HG03354 (cell line): ENCODE data around the gene FBXO10.
"Not testable (repeated sequence)": the region's sequence is repeated elsewhere in the genome, so short reads cannot be mapped to it uniquely, and the experiment has no call there.

Experiments
- ATAC-seq: cut with Tn5 transposase; IDR thresholded peaks from one replicate; pipeline ENCODE4 v1.9.1; 2021; ENCODE audit warnings: mild to moderate bottlenecking; ENCODE audit not compliant: unreplicated experiment, poor library complexity, severe bottlenecking

FBXO10 gene

DNA sequence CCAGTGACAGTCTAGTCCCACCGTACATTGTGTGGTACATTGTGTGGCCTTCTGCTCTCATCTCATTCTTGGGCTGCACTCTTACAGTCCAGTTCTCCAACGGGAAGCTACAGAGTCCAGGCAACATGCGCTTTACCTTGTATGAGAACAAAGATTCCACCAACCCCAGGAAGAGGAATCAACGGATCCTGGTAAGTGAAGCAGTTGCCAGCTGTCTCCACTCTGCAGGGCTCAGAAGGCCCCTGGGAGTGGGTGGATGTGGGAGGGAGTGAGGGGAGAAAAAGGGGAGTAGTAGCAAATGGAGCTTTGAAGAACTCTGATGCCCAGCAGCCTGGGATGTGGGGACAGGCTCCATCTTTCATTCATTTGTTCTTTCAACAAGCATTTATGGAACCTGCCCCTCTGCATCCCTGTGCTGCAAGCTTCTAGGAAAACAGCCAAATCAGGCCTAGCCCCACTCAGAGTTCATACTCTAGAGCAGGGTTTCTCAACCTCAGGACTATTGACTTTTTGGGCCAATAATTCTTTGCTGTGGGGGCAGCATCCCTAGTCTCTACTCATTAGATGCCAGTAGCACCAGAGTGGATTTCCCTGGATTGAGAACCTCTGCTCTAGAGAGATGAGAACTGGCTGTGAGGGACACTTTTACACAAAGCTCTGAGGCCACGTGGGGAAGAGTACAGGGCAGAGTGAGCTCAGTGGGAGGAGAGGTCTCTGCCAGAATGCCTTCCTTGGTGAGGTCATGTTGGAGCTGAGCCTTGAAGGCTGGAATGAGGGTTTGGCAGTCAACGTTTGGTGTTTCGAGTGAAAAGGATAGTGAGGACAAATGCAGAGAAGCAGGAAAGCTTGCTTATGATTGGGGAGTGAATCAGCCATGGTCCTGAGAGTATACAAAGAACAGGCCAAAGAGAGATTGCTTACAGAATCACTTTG, 89.3 kb downstream of the FBXO10 start:
- ATAC-seq = no peak

DNA sequence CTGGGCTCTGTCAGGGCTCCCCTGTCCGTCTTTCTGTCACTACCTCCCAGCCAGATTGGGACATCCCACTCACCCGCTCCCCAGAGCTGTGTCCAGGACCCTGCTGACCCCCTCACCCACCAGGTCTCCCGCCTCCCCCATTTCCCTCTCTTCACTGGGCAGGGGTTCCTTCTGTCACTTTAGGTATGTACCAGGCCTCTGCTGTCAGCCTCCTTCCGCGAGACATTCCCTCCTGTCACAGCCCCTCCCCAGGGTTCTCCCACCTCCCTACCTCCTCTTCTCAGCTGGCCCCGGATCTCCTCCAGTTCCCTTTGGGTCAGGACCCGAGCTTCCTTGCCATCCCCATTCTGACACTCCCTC, 89.9 kb downstream of the FBXO10 start:
- ATAC-seq = no peak

DNA sequence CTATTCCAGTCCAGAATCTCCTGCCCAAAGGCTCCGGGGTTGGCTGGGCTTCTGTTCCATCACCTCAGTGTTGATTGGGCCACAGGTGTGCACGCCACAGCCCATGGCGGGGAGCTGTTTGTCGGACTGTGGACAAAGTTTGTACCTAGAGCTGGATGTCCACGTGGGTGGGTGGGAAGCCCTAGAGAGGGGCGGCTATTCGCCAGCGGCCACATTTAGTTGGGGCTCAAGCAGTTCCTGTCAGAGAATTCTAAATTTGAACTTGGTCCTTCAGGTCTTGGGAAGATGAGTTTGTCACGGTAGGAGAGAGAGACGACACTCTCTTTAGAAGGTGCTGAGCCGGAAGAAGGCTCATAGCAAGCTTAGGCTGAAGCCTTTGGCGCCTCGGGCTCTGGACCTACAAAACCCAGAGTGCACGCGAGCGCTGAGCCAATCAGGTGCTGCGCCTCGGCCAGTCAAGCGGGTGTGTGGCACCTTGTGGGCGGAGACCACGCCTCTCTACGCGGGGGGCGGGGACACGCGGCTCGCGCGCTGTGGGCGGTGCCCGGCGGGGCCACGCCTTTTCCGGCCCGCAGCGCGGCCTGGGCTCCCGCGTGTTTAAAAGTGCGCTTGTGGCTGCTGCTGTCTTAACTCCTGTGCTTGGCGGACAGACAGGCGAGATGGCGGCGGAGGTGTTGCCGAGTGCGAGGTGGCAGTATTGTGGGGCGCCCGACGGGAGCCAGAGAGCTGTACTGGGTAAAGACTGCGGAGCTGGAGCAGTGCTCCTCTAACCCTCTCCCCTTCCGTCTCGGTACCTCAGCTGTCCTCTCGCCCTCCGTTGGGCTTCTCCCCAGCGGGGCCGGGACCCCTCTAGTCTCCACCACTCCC, 90.6 kb downstream of the FBXO10 start, which contains the start of gene POLR1E:
Gene POLR1E, plus strand, starts transcription at position 560 of the 867 bp plus-strand sequence. Its CDS starts 100 bp downstream, at position 660.
- ATAC-seq = peak; percentile 96

DNA sequence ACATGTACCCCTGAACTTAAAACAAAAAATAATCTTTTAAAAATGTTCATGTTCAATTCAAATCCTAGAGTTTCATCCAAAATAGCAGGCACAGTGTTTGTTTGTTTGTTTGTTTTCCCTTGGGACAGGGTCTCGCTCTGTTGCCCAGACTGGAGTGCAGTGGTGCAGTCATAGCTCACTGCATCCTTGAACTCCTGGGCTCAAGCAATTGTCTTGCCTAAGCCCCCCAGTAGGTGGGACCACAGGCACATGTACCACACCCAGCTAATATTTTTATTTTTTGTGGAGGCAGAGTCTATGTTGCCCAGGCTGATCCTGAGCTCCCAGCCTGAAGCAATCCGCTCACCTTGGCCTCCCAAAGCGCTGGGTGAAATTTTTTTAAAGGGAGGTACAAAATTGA, 95.4 kb downstream of the FBXO10 start:
- ATAC-seq = no peak

DNA sequence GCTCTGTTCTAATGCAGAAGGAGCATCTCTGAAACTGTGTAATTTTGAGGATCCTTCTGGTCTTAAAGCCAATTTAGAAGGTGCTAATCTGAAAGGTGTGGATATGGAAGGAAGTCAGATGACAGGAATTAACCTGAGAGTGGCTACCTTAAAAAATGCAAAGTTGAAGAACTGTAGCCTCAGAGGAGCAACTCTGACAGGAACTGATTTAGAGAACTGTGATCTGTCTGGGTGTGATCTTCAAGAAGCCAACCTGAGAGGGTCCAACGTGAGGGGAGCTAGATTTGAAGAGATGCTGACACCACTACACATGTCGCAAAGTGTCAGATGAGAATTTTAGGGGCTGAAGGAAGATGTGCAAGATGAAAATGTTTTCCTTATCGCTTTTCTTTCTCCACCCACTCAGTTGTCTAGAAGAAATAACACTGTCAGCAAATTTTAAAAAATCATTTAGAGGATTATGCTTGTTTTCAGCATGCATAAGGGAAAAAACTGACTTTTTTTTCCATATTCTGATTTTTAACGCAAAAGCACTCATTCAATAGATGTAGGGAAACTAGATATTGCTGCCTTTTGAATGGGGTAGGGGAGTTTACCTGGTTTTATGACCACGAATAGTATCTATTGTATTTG, 98.1 kb downstream of the FBXO10 start:
- ATAC-seq = not testable (repeated sequence)

DNA sequence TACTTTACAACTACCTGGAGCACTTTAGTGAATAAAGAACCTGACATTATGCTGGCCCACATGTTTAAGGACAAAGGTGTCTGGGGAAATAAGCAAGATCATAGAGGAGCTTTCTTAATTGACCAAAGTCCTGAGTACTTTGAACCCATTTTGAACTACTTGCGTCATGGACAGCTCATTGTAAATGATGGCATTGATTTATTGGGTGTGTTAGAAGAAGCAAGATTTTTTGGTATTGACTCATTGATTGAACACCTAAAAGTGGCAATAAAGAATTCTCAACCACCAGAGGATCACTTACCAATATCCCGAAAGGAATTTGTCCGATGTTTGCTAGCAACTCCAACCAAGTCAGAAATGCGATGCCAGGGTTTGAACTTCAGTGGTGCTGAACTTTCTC, 98.7 kb downstream of the FBXO10 start:
- not testable (repeated sequence) for ATAC-seq

DNA sequence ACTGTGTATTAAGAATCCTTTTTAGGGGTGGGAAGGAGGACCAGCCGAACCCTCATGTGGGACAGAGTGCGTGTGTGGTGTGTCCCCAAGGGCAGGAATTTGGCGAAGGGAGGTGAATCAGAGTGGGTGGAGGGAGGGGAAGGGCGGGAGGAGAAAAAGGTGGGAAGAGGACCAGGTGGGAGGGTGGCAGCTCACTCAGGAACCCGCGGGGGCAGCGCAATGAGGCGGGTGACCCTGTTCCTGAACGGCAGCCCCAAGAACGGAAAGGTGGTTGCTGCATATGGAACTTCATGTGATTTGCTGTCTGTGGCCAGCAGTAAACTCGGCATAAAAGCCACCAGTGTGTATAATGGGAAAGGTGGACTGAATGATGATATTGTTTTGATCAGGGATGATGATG, 99.2 kb downstream of the FBXO10 start:
- ATAC-seq = no peak

DNA sequence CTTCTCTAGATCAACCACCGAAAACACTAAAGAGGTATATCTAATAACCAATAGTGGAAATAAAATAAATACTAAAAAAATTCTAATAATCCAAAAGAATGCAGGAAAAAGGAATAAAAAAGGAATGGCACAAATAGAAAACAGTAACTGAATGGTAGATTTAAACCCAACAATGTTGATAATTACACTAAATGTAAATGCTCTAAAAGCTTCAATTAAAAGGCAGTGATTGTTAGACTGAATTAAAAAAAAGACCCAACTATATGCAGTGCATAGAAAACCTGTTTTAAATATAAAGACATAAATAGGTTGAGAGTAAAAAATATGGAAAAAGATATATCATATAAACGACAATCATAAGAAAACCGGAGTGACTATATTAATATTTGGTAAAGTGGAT, 101.7 kb downstream of the FBXO10 start:
- ATAC-seq = no peak

DNA sequence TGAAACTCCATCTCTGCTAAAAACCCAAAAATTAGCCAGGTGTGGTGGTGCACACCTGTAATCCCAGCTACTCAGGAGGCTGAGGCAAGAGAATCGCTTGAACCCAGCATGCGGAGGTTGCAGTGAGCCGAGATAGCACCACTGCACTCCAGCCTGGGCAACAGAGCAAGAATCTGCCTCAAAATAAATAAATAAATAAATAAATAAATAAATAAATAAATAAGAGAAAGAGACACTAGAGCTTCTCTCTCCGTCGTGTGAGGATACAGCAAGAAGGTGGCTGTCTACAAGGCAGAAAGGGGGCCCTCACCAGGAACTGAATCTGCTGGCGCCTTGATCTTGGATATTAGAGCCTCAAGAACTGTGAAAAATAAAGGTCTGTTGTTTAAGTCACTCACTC, 102.2 kb downstream of the FBXO10 start:
- not testable (repeated sequence) for ATAC-seq

DNA sequence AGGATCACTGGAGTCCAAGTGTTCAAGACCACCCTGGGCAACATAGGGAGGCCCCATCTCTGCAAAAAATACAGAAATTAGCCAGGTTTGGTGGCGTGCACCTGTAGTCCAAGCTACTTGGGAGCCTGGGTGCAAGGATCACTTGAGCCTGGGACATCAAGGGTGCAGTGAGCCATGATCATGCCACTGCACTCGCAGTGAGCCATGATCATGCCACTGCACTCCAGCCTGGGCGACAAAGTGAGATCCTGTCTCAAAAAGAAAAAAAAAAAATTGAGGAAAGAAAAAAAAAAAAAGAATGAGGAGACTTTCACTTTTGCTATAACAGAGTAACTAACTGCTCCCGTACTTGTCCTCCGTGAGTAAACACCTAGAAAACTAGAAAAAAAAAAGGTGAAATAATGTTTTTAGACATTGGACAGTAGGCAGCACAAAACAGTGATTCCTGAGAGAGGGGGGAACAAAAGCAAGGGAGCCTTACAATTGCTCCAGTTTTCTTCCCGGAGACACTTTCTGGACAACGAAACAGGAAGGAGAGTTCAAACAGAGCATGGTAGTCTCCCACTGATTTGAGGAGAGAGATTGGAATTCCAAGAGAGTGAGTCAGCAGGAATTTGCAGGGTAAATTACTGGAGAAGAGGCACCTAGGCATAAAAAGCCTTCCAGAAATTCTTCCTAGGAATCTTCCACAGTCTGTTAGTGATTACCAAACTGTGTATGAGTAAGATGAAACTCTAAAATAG, 104.1 kb downstream of the FBXO10 start:
- ATAC-seq = no peak

DNA sequence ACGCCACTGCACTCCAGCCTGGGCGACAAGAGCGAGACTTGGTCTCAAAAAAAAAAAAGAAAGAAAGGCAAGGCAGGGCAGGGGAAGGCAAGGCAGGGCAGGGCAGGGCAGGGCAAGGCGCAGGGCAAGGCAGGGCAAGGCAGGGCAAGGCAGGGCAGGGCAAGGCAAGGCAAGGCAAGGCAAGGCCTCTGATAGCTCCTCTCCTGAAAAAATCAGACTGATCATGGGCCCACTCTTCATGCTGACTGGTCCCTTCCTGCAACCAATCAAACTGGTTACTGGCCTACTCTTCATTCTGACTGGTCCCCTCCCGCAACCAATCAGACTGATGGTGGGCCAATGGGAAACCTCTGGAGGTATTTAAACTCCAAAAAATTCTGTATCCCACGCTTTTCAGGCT, 107.6 kb downstream of the FBXO10 start:
- no peak for ATAC-seq

DNA sequence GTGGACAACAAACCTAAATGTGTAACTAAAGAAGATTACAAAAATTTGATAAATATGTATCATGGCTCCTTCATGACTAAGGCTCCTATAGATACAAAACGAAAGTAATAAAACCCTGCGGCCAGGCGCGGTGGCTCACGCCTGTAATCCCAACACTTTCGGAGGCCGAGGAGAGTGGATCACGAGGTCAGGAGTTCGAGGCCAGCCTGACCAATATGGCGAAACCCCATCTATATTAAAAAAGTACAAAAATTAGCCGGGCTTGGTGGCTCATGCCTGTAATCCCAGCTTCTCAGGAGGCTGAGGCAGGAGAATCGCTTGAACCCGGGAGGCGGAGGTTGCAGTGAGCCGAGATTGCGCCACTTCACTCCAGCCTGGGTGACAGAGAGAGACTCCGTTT, 108.7 kb downstream of the FBXO10 start:
- ATAC-seq = not testable (repeated sequence)

DNA sequence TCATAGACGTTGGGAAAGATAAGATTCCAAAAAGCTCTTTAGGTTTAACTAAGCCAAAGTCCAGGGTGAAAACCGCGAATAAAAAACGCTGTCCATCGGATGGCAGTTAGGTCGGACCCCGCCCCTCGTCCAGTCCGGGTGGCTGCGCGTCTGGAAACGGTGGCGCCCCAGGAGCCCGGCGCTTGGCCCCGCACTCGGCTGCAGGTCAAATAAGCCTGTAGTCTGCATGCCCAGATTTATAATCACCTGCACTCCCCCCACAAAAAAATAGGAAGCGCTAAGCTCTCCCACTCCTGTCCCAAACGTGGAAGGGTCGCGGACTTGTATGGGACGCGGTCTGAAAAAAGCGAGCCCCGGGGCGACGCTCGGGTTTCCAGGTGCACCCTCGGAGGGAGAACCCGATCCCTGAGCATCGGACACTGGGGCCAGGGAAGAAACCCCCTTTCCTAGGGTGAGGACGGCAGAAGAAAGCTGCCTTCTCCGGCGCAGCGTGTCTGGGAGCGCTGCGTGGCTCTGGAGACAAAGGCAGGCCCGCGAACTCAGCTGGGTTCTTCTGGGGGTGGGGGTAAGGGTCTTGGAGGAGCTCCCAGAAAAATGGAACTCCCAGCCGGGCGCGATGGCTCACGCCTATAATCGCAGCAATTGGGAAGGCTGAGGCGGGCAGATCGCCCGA, 110.0 kb downstream of the FBXO10 start:
- ATAC-seq = peak; percentile 12

DNA sequence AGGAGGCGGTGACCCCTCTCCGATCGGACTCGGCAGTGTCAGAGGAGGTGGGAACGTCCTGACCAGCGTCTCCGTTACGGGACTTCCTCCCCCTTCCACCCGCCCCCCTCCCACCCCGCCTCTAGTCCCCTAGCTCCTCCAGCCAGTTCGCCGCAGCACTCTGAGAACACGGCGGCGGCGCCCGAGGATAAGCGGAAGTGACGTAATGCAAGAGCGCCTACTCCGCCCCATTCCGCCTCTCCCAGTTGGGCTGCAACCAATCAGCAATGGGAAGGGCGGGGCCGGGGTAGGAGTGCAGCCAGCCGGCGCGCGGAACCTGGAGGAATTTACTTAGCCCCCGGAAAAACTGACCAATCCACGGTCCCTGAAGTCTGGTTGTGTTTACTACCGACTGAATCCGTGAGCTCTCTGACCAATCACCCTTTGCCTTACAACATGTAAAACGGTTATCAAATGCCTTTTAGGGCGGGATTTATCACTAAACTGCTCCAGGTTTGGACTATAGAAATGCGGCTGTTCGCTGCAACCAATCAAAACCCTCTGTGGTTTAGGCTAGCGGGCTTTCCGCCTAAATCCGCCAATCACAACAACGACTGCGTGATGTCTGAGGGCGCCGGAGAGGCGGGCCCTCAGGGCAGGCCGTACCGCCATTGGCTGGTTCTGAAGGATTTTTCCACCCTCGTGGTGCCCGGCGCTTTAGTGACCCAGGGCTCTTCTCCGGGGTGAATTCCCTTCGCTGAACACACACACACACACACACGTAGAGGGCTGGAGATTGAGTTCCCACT, 110.7 kb downstream of the FBXO10 start, which contains the start of gene ZBTB5:
Gene ZBTB5, minus strand, starts transcription at position 202 of the 788 bp plus-strand sequence. CDS start 22,899 bp downstream, outside the sequence.
- peak; percentile 80 for ATAC-seq

DNA sequence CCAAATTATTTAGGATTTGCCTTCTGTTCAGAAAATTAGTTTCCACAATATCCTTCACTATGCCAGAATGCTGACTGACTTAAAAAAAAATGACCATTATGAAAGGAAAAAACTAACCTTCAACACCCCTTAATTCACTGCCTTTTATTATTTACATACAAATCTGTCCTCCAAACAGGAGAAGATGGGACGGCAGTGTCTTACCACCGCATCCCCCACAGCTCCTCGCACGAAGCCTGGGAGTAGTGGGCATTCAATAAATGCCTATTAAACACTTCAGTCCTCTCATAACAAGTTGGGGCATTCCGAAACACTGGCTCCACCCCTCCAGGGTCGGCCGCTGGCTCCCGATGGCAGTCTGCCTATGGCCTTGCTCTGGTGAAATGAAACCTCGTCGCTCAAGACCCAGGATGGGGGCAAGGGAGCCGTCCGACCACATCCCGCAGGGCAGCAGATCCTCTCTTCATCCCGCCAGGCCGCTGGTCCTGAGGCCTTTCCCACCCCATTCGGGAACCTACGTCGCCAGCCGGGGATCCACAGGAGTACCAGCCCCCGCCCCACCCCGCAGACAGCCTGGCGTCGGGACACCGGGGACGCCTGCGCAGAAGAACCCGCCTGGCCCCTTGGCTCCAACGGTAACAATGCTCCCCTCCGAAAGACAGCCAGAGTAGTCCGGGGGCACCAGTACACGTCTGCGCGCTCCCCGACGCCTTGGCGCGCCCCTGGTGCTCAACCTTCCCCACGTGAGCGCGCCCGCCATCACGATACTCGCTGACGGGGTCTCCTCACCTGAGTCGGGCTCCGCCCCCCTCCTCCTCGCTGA, 111.5 kb downstream of the FBXO10 start:
- peak; percentile 24 for ATAC-seq

DNA sequence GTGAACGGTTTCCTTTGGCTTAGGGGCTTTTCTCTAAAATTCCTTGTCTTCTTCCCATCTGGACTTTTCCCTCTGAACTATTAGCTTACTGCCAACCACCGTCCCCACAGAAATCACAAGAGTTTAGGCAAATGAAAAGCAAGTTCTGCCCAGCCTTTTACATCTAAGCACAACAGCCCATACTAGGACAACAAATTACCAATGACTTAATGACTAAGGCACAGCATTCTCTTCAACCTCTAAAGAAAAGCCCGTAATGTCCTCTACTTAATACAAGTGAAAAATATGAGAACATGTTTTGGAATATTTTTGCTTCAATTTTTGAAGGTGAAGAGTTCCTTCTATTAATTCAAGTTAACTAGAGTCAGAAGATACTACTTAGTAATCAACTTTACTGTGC, 112.2 kb downstream of the FBXO10 start:
- no peak for ATAC-seq
